ENCODE results near the gene TTLL11.

TTLL11 gene

DNA sequence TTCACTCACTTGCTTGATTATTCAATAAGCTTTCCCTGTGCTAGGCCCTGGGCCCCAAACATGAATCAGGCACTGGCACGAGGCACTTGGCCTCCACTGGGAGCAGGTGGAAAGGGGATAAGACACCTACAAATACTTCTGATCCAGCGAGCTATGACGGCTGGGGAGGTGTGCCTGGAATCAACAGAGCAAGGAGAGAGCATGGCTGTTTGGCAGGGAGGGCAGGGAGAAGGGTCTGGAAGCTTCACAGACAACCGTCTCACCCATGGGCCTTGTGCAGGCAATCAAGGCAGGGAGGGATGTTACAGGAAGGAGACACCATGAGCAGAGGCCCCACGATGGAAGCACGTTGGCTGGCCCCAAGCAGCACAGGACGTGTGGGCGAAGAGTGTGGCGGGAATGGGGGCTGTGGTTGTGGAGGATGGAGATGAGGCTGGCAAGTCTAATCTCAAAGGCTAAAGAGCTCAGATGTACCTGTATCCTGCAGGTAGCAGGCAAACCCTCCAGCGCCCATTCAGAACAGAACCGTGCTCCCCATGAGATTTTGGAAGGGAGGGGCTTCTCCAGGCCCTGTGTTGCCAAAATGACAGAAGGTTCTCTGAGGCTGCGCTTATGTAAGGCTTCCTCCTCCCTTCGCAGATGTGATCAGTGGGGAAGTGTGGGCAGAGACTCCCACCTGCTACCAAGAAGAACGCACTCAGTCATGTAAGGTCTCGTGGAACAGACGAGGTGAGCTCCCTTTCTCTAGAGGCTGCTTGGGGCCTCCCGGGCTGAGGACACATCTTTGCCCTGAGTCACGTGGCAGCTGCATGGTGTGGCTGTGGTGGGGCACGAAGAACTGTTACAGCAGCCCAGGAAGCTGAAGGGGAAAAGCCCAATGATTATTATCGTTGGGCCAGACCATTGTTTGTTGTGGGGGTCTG lies 252.0 kb downstream of the TTLL11 start:
- FAIRE-seq, result no peak

DNA sequence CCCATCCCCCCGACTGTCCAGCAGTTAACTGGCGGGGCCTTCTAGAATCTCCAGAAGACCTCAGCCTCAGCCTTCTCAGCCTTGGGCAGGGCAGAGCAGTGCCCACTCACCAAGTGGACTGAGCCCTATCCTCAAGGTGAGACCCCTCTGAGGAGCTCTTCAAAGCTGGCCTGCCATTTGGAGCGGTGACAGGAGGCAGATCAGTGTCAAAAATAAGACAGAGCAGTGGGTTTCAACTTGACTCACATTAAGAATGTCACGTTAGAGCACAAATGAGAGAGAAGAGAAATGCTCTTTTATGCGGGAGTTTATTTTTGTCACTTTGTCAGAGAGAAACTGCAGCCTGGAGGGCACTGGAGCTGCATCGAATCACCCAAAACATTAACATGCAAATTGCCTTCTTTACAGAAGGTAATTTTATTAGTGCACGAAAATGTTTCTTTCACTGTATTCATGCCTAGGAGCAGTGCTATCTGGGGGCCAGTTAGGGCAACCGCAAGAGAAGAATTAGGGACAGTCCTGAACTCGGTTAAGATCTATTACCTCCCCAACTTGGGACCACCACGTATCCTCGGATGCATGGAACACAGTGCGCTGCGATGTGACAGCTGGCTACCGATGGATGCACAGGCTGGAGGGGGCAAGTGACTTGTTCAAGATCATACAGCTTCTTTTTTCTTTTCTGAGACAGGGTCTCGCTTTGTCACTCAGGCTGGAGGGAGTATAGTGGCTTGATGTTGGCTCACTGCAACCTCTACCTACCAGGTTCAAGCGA lies 253.2 kb downstream of the TTLL11 start:
- FAIRE-seq, result no peak

DNA sequence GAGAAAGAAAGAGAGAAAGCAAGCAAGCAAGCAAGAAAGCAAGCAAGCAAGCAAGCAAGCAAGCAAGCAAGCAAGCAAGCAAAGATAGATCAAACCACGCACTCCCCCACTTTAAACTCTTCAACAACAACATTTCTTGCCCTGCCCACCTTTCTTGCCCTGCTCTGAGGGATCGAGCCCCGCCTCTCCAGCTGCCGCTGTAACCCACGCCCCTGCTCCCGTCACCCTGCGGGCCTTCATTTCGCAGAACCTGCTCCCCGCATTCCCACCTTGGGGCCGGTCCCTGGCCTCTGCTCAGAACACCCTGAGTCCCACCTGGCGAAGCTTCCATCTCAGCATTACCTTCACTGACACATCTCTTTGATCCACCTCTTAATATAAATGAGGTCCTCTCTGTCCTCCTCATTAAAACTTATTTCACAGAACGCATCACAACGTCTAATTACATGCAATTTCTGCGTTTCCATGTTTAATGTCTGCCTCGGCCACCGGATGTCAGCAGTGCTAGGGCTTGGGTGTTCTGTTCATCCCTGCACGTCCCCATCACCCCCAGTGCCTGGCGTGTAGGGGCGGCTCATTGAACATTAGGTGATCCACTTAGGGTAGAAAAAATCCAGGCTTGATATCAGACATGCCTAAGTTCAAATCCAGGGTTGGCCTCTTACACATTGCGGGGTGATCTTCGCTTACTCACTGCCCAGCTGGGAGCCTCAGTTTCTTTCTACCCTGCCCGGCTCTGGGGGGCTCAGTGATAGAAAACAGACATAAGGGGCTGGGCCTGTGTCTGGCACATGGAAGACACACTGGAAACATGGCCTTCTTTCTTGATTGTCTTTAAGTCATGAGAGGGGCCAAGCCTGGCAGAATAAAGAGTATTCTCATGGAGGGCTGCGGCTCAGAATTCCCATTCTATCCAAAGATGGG lies 254.1 kb downstream of the TTLL11 start:
- FAIRE-seq, result no peak

DNA sequence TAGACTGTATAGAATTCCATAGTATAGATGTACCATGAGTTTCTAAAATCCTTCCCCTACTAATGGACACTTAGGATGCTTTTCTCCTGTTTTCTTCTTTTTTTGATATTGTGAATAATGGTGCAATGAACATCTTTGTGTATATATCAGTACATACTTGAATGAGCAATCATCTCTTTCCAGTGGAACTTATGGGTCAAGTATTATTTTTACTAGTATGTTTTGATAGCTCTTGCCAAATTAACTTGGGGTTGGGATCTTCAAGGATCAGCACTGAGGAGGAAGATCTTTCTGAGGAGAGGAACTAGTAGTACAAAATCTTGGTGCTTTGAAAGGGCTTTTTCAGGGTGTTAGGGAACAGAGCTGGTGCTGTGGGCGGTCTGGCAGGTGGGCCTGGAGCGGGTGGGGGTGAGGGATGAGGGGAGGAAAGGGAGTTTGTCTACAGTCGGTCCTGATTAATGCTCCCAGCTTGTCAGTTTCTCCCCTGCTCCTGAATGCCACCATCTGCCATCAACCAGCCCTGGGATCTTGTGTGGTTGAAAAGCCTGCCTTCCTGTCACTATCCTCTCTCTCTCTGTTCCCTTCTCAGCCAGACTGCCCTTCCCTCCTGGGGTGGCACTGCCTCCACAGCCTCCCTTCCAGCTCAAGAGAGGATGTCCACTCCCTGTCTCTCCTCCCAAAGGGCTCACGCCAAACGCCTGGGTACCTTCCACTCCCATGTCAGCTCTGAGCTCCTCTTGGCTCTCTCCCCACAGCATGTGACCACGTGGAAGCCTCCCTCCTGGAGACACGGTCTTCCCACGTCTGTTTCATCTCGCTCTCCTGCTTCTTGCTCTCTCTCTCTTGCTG lies 255.8 kb downstream of the TTLL11 start:
- no peak for FAIRE-seq

DNA sequence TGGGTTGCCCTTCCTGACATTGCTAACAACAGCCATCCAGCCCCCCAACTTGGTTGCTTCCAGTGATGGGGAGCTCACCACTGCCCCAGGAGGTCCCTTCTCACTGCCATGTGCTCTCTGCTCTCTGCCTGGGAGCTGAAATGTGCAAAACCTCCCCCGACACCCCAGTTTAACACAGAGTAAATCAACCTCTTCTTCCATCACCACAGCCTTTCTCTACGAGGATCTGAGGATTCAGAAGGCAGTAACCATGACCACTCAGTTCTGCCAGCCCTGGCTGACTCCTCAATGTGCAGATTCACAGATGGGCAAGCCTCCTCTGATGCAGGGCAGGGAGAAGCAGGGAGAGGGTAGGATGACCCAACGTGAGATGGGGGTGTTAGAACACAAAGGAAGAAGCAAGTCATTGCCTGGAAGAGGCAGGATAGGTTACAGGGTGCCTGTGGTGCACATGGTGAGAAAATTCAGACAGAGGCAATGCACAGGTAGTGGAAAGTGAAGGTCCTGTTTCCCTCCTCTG lies 256.7 kb downstream of the TTLL11 start:
- FAIRE-seq, result no peak

DNA sequence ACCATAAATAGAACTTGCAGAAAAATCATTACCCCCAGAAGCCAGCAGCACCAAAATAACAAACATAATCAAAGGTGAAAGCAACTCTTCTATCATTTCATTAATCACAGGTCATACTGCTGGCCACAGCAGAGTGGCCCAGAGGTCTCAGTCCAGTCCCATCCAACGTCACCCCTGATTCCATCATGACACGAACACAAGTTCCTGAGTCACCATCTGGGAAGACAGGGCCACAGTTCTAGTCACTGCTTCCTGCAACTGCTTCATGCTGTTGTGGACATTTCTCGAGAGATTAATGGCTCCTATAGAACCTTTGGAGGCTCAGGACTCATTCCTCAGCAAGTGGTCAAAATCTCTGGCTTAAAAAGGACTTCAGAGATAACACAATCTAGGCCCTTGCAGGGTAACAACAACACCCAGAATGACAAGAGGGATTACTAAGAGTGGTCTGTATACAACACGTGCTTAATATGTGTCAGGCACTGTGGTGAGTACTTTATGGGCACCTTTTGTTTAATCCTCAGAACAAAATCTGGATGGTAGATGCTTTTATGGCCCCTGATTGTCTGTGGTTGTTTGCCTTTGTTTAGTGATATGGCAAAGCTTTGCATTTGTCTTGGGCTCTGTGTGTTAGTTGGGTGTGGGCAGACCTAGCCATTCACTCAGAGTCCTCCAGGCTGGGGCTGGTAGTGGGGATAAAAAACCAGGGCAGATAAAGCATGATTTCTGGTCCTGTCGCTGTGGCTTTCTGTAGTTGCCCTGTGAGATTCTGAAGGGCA lies 257.3 kb downstream of the TTLL11 start:
- no peak for FAIRE-seq

DNA sequence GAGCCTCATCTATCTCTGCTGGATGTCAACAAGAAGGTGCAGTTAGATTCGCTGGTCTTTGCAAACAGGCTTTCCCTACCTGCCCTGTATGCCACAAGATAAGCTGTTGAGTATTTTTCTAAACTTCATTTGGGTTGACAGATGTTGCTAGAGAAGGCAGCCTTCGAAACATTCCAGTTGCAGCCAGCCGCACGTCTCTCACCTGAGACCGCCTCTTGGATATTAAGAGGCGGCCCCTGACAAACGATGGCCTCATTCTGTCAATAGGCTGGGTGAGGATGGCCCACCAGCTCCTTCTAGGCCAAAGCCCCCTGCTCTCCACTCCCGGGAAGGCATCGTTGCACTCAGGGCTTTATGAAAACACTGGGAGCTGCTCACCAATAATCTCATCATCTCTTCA lies 260.0 kb downstream of the TTLL11 start:
- FAIRE-seq, result no peak

DNA sequence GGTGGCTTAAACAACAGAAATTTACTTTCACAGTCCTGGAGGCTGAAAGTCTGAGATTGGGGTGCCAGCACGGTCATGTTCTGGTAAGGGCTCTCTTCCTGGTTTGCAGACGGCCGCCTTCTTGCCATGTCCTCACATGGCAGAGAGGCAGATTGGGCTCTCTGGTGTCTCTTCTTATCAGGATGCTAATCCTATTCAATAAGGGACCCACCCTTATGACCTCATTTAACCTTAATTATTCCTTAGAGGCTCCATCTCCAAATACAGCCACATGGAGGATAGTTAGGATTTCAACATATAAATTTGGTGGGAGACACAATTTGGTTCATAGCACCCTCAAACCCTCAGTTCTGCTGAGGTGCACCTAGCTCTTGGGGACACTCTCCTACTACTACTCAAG lies 261.2 kb downstream of the TTLL11 start:
- FAIRE-seq, result no peak

DNA sequence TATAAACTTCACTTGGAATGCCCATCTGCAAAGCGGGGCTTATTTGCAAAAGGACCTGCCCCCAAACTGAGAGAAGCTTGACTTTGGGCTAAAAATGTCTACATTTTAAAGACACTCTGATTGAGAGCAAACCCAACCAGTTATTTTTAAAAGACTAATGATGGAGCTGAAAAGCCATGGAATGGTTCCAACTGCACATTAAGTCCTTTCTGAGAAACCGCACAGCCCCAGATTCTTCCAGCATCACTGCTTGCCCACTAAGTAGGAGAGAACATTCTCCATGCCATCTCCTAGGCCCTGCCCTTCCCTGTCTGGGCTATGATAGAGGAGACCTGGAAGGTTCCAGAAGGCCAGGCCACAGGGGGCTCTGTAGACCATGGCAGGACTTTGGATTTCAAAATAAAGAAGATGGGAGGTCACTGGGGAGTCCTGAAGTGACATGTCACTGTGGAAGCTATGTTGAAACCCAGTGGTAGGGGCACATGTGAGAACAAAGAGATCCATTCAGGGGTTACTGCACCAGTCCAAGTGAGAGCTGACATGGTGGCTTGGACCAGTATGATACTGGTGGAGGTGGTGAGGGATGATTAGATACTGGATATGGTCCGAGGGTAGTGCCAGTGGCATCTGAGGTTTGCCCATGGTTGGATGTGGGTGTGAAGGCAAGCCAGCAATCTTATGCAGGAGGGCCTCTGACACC lies 262.5 kb downstream of the TTLL11 start:
- FAIRE-seq, result no peak

DNA sequence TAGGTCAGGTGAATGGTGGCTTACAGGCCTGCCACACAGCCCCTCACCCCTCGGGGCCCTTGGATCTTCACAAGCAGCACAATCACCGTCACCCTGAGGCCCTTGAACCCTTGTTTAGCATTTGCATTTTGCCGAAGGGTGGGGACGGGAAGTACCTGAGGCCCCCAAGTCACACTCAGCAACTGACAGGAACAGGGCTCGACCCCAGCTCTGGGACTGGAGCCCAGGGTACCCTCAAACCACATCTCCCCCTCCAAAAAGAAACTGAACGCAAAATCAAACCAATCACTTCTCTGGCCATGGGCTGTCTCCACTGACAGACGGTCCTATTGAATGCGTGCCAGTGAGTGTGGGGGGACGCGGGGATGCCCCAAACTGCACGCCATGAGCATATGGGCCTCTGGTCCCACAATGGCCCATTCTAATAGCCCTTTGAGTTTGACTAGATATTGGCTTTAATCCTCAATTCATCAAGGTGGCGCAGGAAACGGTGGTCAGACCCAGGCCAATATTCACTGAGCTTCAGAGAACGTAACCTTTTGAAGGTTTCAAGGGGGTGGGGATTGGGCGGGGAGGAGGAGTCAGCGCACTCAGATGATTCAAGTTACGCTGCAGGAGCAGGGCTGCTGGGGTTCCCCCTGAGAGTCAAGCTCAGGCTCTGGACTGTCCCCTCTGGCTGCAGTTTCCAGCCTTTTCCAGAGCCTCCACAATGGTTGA lies 265.7 kb downstream of the TTLL11 start:
- no peak for FAIRE-seq

DNA sequence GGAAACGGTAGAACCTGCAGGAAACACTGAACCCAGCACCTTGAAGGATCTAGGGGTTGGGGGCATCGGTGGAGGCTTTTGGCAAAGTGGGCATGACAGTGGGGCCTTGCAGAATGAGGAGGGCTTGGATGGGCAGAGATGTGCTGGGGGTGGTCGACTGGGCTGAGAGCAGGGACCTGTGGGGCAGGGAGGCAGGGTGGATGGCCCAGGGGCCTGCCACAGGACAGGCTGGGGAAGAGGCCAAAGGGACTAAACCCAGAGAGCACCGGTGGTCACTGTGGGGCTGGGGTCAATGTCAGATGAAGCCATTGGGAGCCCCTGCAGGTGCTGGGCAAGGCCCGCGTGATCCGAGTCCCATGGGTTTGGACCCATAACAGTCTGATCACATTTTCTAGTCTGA lies 266.4 kb downstream of the TTLL11 start:
- FAIRE-seq, result no peak

DNA sequence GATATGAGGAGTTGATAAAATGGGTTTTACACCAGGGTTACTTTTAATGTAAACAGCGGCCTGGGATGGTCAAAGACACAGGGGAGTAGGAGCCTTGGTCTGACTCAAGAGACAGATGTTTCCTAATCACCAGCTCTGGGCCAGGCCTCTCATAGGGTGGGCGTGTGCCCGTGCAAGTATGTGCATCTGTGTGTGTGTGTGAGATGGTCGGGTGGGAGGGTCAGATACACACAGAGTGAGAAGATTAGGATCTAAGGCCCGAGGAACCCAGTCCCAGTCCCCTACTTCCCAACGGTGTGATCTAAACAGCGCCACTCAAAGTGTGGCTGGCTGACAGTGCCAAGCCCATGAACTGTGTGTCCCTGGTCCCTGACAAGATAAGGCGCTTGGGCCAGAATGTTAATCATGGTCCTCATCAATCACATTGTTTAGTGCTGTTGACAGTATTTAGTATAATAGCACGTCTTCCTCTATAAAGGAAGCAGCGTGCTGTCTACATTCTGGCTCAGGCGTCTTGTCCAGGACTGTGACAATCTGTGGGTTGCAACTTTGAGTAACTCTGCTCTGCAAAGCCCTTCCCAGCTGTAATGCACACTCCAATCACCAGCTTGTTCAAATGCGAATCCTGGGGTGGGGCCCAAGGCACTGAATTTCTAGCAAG lies 267.9 kb downstream of the TTLL11 start:
- no peak for FAIRE-seq

DNA sequence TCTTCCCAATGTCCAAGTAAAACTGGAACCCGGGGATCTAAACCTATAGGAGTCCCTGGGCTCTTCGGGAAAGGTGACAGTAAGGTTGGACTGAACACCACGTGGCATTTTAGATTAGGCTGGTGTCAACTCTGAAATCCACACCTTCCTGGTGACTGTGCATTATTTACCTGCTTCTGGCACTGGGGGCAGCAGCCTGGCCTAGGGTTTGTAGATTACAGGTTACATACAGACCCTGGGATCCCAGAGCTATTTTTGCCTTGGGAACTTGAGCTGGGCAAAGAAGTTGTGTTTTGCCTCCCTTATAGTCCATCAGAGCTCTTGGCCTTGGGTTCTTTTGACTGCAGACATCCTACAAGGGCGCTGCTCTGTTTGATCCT lies 268.5 kb downstream of the TTLL11 start:
- FAIRE-seq, result no peak

DNA sequence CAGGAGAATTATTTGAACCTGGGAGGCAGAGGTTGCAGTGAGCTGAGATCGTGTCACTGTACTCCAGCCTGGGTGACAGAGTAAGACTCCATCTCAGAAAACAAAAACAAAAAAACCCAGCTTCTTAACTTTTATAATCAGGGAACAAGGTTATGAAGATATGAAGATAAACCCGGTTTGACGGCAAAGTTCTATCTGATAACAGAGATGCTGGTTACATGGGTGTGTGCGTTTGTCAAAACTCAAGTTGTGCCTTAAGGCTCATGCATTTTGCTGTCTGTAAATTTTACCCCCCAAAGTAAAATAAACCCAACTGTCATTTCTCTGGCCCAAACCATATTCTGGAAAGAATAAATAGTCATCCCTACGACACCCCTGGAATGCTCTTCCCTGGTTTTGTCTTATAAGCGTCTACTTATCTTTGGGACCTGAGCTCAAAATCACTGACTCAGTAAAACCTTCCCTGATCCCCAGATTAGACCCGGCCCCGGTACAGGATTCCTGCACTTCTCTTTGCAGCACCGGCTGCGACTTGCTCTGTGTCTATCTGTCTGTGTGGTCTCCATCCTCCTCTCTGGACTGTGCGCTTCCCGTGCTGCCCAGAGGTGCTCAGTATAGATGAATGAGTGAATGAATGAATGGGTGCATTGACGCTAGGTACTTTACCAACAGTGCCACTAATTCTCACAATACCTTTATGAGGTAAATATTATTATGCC lies 269.5 kb downstream of the TTLL11 start:
- no peak for FAIRE-seq

DNA sequence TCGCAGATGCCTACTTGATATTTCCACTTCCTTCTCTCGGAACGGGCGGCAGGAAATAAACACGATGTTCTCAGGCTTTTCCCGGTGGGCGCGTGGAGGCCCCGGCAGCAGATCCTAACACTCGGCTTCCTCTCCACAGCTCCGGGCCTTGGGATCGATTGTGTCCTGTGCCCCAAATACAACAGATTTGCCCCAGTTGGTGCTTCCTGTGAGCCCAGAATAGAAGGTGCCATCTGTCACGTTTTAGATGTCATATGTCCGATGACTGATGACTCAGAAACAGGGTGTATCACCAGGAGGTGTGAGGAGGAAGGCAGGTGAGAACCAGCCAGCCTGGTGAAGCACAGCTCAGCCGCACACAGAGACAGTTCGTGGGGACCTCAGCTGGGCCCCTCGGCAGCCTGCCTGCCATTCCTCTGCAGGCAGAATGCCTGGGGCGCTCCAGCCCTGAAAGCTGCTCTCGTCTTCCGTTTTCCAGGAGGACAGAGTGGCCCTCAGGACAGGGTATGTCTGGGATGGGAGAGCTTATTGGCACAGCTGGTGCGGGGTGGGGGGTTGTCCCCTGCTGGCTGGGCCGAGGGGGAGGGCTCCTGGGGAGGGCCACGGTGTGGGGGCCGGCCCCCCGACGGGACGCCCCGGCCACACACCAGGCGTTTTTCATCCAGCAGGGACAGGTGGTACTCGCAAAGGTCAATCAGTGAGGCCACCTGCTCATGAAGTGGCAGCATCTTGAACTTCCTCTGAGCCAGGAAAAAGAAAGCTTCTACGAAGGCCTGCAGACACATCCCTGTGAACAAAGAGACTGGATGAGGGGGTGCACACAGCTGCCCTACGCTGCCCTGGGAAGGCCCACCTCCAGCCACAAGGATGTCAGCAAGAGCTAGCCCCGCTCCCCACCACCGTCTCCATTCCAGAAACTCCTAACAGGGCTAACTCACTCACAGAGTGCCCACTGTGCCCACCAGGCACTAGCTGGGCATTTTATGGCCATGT lies 270.7 kb downstream of the TTLL11 start:
- no peak for FAIRE-seq

DNA sequence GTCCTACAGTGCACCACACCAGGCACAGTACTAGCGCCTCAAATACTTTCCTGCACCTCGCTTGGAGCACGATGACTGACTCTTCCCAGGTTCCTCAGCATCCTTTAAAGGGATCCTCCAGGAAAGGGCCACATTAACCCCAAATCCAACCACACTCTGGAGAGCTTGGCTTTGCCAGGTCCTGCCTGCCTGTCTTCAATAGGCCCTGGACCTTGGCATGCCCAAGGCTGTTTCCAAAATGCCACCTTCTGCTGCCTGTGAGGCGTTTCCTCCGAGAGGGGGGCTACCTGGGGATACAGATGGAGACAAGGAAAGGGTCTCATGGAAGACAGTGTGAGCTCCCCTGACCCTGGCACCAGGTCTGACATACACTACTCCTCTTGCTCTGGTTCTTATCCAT lies 271.8 kb downstream of the TTLL11 start:
- FAIRE-seq, result no peak
